Pancreas (tissue), 10 donors: ENCODE measurements around the gene AHRR. TPM values are rescaled to one million over a fixed set of nuclear protein-coding genes. Genes with fewer than 3 reads are reported as not detected.

Experiments
- ATAC-seq, 4 donors: fragments of 200-7000 bp; cut with Tn5 transposase; one replicate each; pipeline versions ENCODE4 v1.8.0 to v1.9.1; 2020; ENCODE audit warnings: mild to moderate bottlenecking in 4 of 4, moderate library complexity in 4 of 4
- DNase-seq, 6 donors: peaks; one replicate each; pipeline ENCODE4 v3.0.0-alpha.2; 2020
- FAIRE-seq: peaks from 2 replicates; lab custom pipeline; 2012; peaks lifted over from hg19 to GRCh38; lab: Jason Lieb, UNC
- H3K27ac ChIP-seq, 4 donors: fragments of 200-600 bp; sonication (generic); 1 replicate in 3 of 4; 2 replicates in 1 of 4; pipeline versions ENCODE4 v1.5.0 to v1.8.0; 2020
- H3K27me3 ChIP-seq, 4 donors: fragments of 200-600 bp; one replicate each; pipeline ENCODE4 v1.8.0; 2021
- H3K36me3 ChIP-seq, 3 donors: fragments of 200-600 bp; sonication (generic) in 1 of 3; one replicate each; pipeline versions ENCODE4 v1.5.0 to v1.8.0; 2020 to 2021
- H3K4me1 ChIP-seq, 3 donors: fragments of 200-600 bp; one replicate each; pipeline ENCODE4 v1.8.0; 2021
- H3K4me3 ChIP-seq, 4 donors: fragments of 200-600 bp; sonication (generic) in 2 of 4; one replicate each; pipeline versions ENCODE4 v1.5.0 to v1.8.0; 2020 to 2021
- H3K9me3 ChIP-seq, 4 donors: fragments of 200-600 bp; one replicate each; pipeline ENCODE4 v1.8.0; 2021
- CTCF ChIP-seq, 4 donors: fragments of 200-600 bp; sonication (generic) in 3 of 4; IDR thresholded peaks; one replicate each; pipeline versions ENCODE4 v1.5.0 to v1.8.0; 2021; ENCODE audit warnings: antibody characterized with exemption in 4 of 4
- WGBS, 2 donors: extraction: QIAGEN DNeasy Blood & Tissue Kit; methylation state at CpG; one replicate each; pipeline ENCODE4 v1.1.7; 2013; 5-methylcytosine and 5-hydroxymethylcytosine counted together
- intact Hi-C, 3 donors: fragments of 100-400 bp; cut with DNase I; formaldehyde crosslinking; loops; one replicate each; pipeline versions ENCODE4 v1.11.1 to v1.14.2; 2022
- polyA plus RNA-seq, 2 donors: library from polyadenylated mRNA; stranded (reverse); fragments of 200-250 nt; gene quantifications; one replicate each; pipeline ENCODE4 v1.2.3, GENCODE V29; 2013
- total RNA-seq, 6 donors: library from RNA; stranded (reverse); fragmentation: NEBNext Ultra II Directional in 4 of 6; extraction: Animal tissue kit (Norgen Biotek cat#: 25700) in 4 of 6; gene quantifications; one replicate each; pipeline versions ENCODE4 v1.2.1 to v1.2.4, GENCODE V29; 2021 to 2023
- donor health status: healthy with polysubstance abuse.
- donor health status: DM: no; HTN: no; CAD: no; lungs with moderate emphysema.
- donor health status: DM: no; HTN: no; CAD: no.
- donor health status: control.
- donor health status: control.
- donor health status: Bipolar disorder and iron deficiency.
- donor health status: DM: yes; HTN: yes; CAD: no.
- donor health status: DM: no; HTN: no; CAD: no.
- donor health status: DM: no; HTN: no; CAD: no.
- donor health status: DM: yes; HTN: yes; CAD: no.

Gene AHRR
- total and polyA plus RNA-seq, 8 donors: 0.34 to 1.7 (median 0.69) TPM

DNA sequence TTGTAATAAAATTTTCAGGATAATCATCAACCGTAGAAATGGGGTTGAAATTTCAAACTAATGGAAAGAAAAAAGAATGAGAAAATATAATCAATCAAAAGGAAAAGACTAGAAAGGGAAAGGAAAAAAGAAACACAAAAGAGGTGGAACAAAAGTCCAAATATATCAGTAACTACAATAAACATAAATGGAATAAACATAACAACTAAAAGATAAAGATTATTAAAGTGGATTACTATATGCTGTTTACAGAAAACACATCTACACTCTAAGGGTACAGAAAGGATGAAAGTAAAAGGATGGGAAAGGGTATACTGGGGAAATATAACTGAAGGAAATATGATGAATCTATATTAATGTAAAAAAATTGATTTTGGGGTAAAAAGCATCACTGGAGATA, 43.0 kb downstream of the AHRR start:
- no peaks in the 10 kb centered on the region for H3K4me1 ChIP-seq
- ATAC-seq: no peak
- no peak overlapping the region for H3K4me3 ChIP-seq
- H3K36me3 ChIP-seq: no peaks in the 10 kb centered on the region
- intact Hi-C loops: no loop called here
- DNase-seq: no peak
- FAIRE-seq: no peak
- no peaks in the 10 kb centered on the region for H3K9me3 ChIP-seq
- no peak for TF ChIP-seq CTCF (IDR thresholded peaks at IDR 0.05)
- no peak overlapping the region for H3K27ac ChIP-seq
- 77 to 88% methylated on average over 1 of the region's 1 CpG for WGBS, 2 donors
- no peaks in the 10 kb centered on the region for H3K27me3 ChIP-seq

DNA sequence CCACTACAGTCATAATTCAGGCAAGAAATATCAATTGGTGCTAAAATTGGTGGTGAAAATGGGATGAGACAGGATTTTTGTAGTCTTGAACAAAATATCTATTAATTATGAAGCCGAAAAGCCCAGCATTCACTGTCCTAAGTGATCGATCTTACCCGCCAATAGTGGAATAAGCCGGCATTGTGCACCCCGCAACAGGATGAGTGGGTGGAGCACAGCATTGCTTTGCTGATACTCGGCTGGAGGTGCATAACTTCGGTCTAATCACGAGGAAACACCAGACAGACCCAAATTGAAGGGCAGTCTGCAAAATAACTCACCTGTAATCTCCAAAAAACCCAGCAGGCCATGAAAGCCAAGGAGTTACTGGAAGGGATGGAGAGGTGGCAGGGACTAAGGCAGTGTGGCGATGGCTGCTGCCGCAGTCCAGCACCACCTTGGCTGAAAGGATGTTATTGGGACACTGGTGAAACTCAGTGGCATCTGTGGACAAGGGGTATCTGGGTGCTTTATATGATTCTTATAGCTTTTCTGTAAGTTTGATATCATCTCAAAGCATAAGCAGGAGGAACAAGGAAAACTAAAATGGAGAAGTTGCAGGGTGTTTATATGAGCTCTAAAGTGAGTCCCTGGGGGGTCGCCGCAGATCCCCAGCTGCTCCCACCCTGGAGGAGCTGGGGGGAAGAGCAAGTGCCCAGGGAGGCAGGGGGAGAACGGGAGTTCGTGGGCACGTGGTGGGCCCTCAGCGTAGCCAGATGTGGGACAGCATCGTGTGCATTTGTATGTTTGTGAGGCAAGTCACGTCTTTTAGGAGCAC, 45.2 kb downstream of the AHRR start:
- no peak for FAIRE-seq
- WGBS, 2 donors: 80% methylated on average over 18 of the region's 18 CpGs
- ATAC-seq: no peak

GRCh38 chr5:367358-368130, 46.0 kb downstream of the AHRR start:
- intact Hi-C loops: no loop called here
- H3K36me3 ChIP-seq: no peaks in the 10 kb centered on the region
- no peak overlapping the region for H3K4me3 ChIP-seq
- DNase-seq (no peak), ATAC-seq (no peak), FAIRE-seq (no peak)
- no peak for TF ChIP-seq CTCF (IDR thresholded peaks at IDR 0.05)
- no peaks in the 10 kb centered on the region for H3K4me1 ChIP-seq
- H3K27me3 ChIP-seq: no peaks in the 10 kb centered on the region
- no peak overlapping the region for H3K27ac ChIP-seq
- WGBS, 2 donors: 75 to 83% methylated on average over 22 of the region's 22 CpGs
- no peaks in the 10 kb centered on the region for H3K9me3 ChIP-seq

More for the DNA sequence above, 45.2 kb downstream of the AHRR start:
- no peaks in the 10 kb centered on the region for H3K27me3 ChIP-seq
- no peaks in the 10 kb centered on the region for H3K9me3 ChIP-seq
- intact Hi-C loops: no loop called here
- no peak overlapping the region for H3K4me3 ChIP-seq
- no peak for DNase-seq
- TF ChIP-seq CTCF (IDR thresholded peaks at IDR 0.05): no peak
- no peak overlapping the region for H3K27ac ChIP-seq
- H3K4me1 ChIP-seq: no peaks in the 10 kb centered on the region
- H3K36me3 ChIP-seq: no peaks in the 10 kb centered on the region

- Histone ChIP-seq H3K9me3 (no peaks in the 10 kb centered on the region), H3K4me1 (no peaks in the 10 kb centered on the region), H3K4me3 (no peak overlapping the region), H3K36me3 (no peaks in the 10 kb centered on the region), H3K27me3 (no peaks in the 10 kb centered on the region), H3K27ac (no peak overlapping the region)
- no peak for FAIRE-seq
- intact Hi-C loops: no loop called here
- peak in 2 of 4 donors; percentile 28 to 54 for ATAC-seq
- 68 to 76% methylated on average over 26 of the region's 26 CpGs for WGBS, 2 donors
- TF ChIP-seq CTCF (IDR thresholded peaks at IDR 0.05): no peak
- no peak for DNase-seq
Observed at GRCh38 chr5:368183-369084, 46.9 kb downstream of the AHRR start.
